SU-DHL-6 (cell line): ENCODE data around the gene RAB10.
"Not testable (repeated sequence)": the region's sequence is repeated elsewhere in the genome, so short reads cannot be mapped to it uniquely, and the experiment has no call there.

Experiments used
- H2AFZ ChIP-seq: fragments of 200-600 bp; sonication (generic); 2 replicates; pipeline ENCODE4 v1.6.1; 2014; ENCODE audit warnings: low read depth, mild to moderate bottlenecking, moderate library complexity, mixed read lengths, antibody characterized with exemption, low read length; ENCODE audit not compliant: severe bottlenecking
- H3F3A ChIP-seq: fragments of 200-600 bp; shearing (Covaris generic); 2 replicates; pipeline ENCODE4 v1.6.0; 2016; ENCODE audit warnings: antibody characterized with exemption, mild to moderate bottlenecking; ENCODE audit not compliant: insufficient read depth
- H3K27ac ChIP-seq: fragments of 200-600 bp; sonication (generic); 2 replicates; pipeline ENCODE4 v1.5.1; 2016; ENCODE audit warnings: low read depth, mild to moderate bottlenecking, low read length, moderate library complexity, mixed read lengths
- H3K27me3 ChIP-seq: fragments of 200-600 bp; sonication (generic), shearing (Covaris generic); 2 replicates; pipeline ENCODE4 v1.6.0; 2014; ENCODE audit warnings: mild to moderate bottlenecking, low read length
- H3K36me3 ChIP-seq: fragments of 200-600 bp; sonication (generic); 2 replicates; pipeline ENCODE4 v1.6.1; 2014; ENCODE audit warnings: mild to moderate bottlenecking, low read length, mixed read lengths
- H3K4me2 ChIP-seq: fragments of 300-600, 200-600 bp; shearing (Covaris generic), sonication (generic); 2 replicates; pipeline ENCODE4 v1.6.0; 2014; ENCODE audit warnings: low read length, low read depth, mild to moderate bottlenecking; ENCODE audit not compliant: poor library complexity, severe bottlenecking
- H3K4me3 ChIP-seq: fragments of 200-600 bp; sonication (generic); 2 replicates; pipeline ENCODE4 v1.5.1; 2014; ENCODE audit warnings: antibody characterized with exemption, low read length, mild to moderate bottlenecking, mixed read lengths; ENCODE audit not compliant: insufficient read depth, poor library complexity, severe bottlenecking
- H3K79me2 ChIP-seq: fragments of 200-600 bp; sonication (generic); 2 replicates; pipeline ENCODE4 v1.6.1; 2014; ENCODE audit warnings: mild to moderate bottlenecking, low read length, moderate library complexity; ENCODE audit not compliant: insufficient read depth
- H3K9ac ChIP-seq: fragments of 200-600 bp; sonication (generic); 2 replicates; pipeline ENCODE4 v1.7.0; 2014; ENCODE audit warnings: mild to moderate bottlenecking, low read length
- H3K9me2 ChIP-seq: fragments of 200-600 bp; sonication (generic); replicated peaks from 2 replicates; pipeline ENCODE4 v1.6.1; 2014; ENCODE audit warnings: low read length; ENCODE audit not compliant: insufficient read depth
- H3K9me3 ChIP-seq: fragments of 200-600 bp; sonication (generic); 2 replicates; pipeline ENCODE4 v1.6.1; 2014; ENCODE audit warnings: low read length, mixed read lengths; ENCODE audit not compliant: insufficient read depth
- H4K20me1 ChIP-seq: fragments of 200-600 bp; sonication (generic); 2 replicates; pipeline ENCODE4 v1.6.1; 2014; ENCODE audit warnings: low read depth, mild to moderate bottlenecking, antibody characterized with exemption, low read length, moderate library complexity, mixed read lengths
- CTCF ChIP-seq: fragments of 200-600 bp; sonication (generic); IDR thresholded peaks from one replicate; pipeline ENCODE4 v1.5.1; 2017; ENCODE audit warnings: antibody characterized with exemption, mild to moderate bottlenecking, low read length, moderate library complexity; ENCODE audit not compliant: insufficient read depth, poor library complexity, severe bottlenecking
- EZH2phosphoT487 ChIP-seq: fragments of 200-600 bp; sonication (generic), shearing (Covaris generic); conservative IDR thresholded peaks from 2 replicates; pipeline ENCODE4 v1.6.1; 2018; ENCODE audit warnings: mild to moderate bottlenecking, antibody characterized with exemption, low read length, moderate library complexity, mixed read lengths

RAB10 gene

GRCh38 chr2:26080356-26080755, 46.5 kb downstream of the RAB10 start:
- TF ChIP-seq EZH2phosphoT487 (no peak), CTCF (no peak)
- Histone ChIP-seq H3K4me2 (no peak overlapping the region), H3K27me3 (no peaks in the 10 kb centered on the region)

GRCh38 chr2:26080925-26081324, 47.0 kb downstream of the RAB10 start:
- not testable (repeated sequence) for H3K9me2 ChIP-seq, H3F3A ChIP-seq, H3K4me3 ChIP-seq, H4K20me1 ChIP-seq, H3K27ac ChIP-seq, H3K4me2 ChIP-seq, H3K27me3 ChIP-seq, H3K9ac ChIP-seq, H2AFZ ChIP-seq
- Histone ChIP-seq H3K79me2 (peaks cover 91% of the 10 kb centered on the region), H3K36me3 (peaks cover 23% of the 10 kb centered on the region), H3K9me3 (peaks cover 12% of the 10 kb centered on the region)

More at GRCh38 chr2:26080356-26080755, 46.5 kb downstream of the RAB10 start:
- H3K27ac ChIP-seq, result no peak overlapping the region
- H3K79me2 ChIP-seq, result peaks cover 97% of the 10 kb centered on the region
- peaks cover 23% of the 10 kb centered on the region for H3K36me3 ChIP-seq
- no peaks in the 10 kb centered on the region for H3K9me2 ChIP-seq
- H3K9ac ChIP-seq, result no peak overlapping the region
- H3K4me3 ChIP-seq, result no peak overlapping the region
- no peaks in the 10 kb centered on the region; the same call in 1 of the 2 replicates for H4K20me1 ChIP-seq
- peaks cover 12% of the 10 kb centered on the region for H3K9me3 ChIP-seq
- H3F3A ChIP-seq, result no peaks in the 10 kb centered on the region; the same call in 1 of the 2 replicates
- H2AFZ ChIP-seq, result no peak overlapping the region

- Histone ChIP-seq H4K20me1 (no peaks in the 10 kb centered on the region; the same call in 1 of the 2 replicates), H3K36me3 (peaks cover 23% of the 10 kb centered on the region), H3K4me3 (no peak overlapping the region), H3K9me2 (no peaks in the 10 kb centered on the region), H3K27ac (no peak overlapping the region), H3K27me3 (no peaks in the 10 kb centered on the region), H3F3A (peaks cover under 1% of the 10 kb centered on the region; the same call in 1 of the 2 replicates), H3K4me2 (no peak overlapping the region), H2AFZ (no peak overlapping the region), H3K9ac (no peak overlapping the region), H3K9me3 (peaks cover 12% of the 10 kb centered on the region), H3K79me2 (peaks cover 88% of the 10 kb centered on the region)
- TF ChIP-seq EZH2phosphoT487, result no peak
- TF ChIP-seq CTCF, result no peak
Measured at GRCh38 chr2:26081556-26081955, 47.7 kb downstream of the RAB10 start.

GRCh38 chr2:26086155-26086637, 52.3 kb downstream of the RAB10 start:
- Histone ChIP-seq H3K4me3 (no peak overlapping the region), H4K20me1 (peaks cover 5% of the 10 kb centered on the region; the same call in 1 of the 2 replicates), H3K9me2 (no peaks in the 10 kb centered on the region), H3K9me3 (no peaks in the 10 kb centered on the region), H3K79me2 (peaks cover 86% of the 10 kb centered on the region), H3K27ac (no peak overlapping the region), H3K27me3 (no peaks in the 10 kb centered on the region), H3K36me3 (peaks cover 11% of the 10 kb centered on the region), H2AFZ (no peak overlapping the region), H3F3A (peaks cover 4% of the 10 kb centered on the region; the same call in 1 of the 2 replicates), H3K4me2 (no peak overlapping the region), H3K9ac (no peak overlapping the region)
- no peak for TF ChIP-seq CTCF
- TF ChIP-seq EZH2phosphoT487, result no peak
